ENCODE data around the gene ZNF335.

GRCh38 chr20:45985573-45985972 is 13.6 kb upstream of the ZNF335 start:
- no peak for TF ChIP-seq CTCF (IDR thresholded peaks at IDR 0.05)
- TF ChIP-seq POLR2A (IDR thresholded peaks at IDR 0.05) = no peak

All from right lobe of liver (tissue), 4 donors.